Fibroblast of lung (primary cell): ENCODE measurements around the gene MINK1.

Experiments
- EZH2 ChIP-seq: IDR thresholded peaks from 2 replicates; pipeline ENCODE4 v1.5.1; 2012; ENCODE audit warnings: low read length, control low read depth, mild to moderate bottlenecking; ENCODE audit errors: missing control alignments
- TF ChIP-seq, protein P1 (sequence below), 2 donors: IDR thresholded peaks in 1 of 2; conservative IDR thresholded peaks in 1 of 2; 1 replicate in 1 of 2; 2 replicates in 1 of 2; pipeline ENCODE4 v1.5.1; 2011 to 2012; ENCODE audit warnings: low read length in 2 of 2, control low read depth in 1 of 2, inconsistent platforms in 1 of 2, low read depth in 1 of 2, mild to moderate bottlenecking in 1 of 2

DNA sequence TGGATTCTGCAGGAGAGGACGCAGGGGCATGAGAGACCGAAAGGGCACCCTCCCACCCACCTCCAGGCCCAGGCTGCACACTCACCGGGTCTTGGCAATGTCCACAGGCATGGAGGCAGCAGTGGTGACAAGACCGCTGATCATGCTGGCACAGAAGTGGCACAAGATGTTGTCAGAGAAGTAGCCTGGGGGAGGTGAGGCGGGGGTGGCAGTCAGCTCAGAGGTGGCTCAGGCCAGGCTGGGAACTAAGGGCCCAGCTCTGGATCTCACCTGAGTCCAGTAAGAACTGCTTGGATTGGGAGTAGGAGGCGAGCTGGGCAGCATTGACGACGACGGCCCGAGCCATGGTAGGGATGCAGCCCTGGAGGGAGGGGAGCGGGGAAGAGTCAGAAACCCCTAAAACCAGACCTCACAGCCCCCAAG lies 104.9 kb downstream of the MINK1 start:
- TF ChIP-seq, protein P1, sequence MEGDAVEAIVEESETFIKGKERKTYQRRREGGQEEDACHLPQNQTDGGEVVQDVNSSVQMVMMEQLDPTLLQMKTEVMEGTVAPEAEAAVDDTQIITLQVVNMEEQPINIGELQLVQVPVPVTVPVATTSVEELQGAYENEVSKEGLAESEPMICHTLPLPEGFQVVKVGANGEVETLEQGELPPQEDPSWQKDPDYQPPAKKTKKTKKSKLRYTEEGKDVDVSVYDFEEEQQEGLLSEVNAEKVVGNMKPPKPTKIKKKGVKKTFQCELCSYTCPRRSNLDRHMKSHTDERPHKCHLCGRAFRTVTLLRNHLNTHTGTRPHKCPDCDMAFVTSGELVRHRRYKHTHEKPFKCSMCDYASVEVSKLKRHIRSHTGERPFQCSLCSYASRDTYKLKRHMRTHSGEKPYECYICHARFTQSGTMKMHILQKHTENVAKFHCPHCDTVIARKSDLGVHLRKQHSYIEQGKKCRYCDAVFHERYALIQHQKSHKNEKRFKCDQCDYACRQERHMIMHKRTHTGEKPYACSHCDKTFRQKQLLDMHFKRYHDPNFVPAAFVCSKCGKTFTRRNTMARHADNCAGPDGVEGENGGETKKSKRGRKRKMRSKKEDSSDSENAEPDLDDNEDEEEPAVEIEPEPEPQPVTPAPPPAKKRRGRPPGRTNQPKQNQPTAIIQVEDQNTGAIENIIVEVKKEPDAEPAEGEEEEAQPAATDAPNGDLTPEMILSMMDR (conservative IDR thresholded peaks at IDR 0.05 in 1 of 2, IDR thresholded peaks at IDR 0.05 in 1 of 2; ENCODE audit: low read depth in 1 of 2, low read length in 2 of 2): no peak
- TF ChIP-seq EZH2: no peak
